Upper lobe of left lung (tissue), 4 donors: ENCODE results near the gene AADAC.

ENCODE experiments used
- CTCF ChIP-seq, 6 experiments: fragments of 450-650 bp in 4 of 6; fragments of 200-600 bp in 2 of 6; sonication (generic) in 2 of 6; IDR thresholded peaks; one replicate each; pipeline ENCODE4 v1.5.1; 2016 to 2019; ENCODE audit warnings: antibody characterized with exemption in 6 of 6
- EP300 ChIP-seq, 4 donors: sonication (generic); formaldehyde crosslinking; IDR thresholded peaks; one replicate each; pipeline ENCODE4 v1.5.1; 2017; ENCODE audit warnings: antibody characterized with exemption in 4 of 4, control low read depth in 2 of 4
- POLR2A ChIP-seq, 4 donors: fragments of 450-650 bp; IDR thresholded peaks; one replicate each; pipeline ENCODE4 v1.5.1; 2016 to 2017; ENCODE audit warnings: antibody characterized with exemption in 4 of 4, mild to moderate bottlenecking in 2 of 4
- POLR2AphosphoS5 ChIP-seq, 2 donors: sonication (generic); formaldehyde crosslinking; IDR thresholded peaks; one replicate each; pipeline ENCODE4 v1.5.1; 2017; ENCODE audit warnings: antibody characterized with exemption in 2 of 2

- no peak for TF ChIP-seq CTCF (IDR thresholded peaks at IDR 0.05)
- no peak for TF ChIP-seq POLR2AphosphoS5 (IDR thresholded peaks at IDR 0.05)
- no peak for TF ChIP-seq POLR2A (IDR thresholded peaks at IDR 0.05)
- no peak for TF ChIP-seq EP300 (IDR thresholded peaks at IDR 0.05)
Measured at GRCh38 chr3:151792411-151792810, 21.5 kb upstream of the AADAC start.
